ENCODE results near the gene SYT7.
"Not testable (repeated sequence)": the region's sequence is repeated elsewhere in the genome, so short reads cannot be mapped to it uniquely, and the experiment has no call there.

The SYT7 gene

DNA sequence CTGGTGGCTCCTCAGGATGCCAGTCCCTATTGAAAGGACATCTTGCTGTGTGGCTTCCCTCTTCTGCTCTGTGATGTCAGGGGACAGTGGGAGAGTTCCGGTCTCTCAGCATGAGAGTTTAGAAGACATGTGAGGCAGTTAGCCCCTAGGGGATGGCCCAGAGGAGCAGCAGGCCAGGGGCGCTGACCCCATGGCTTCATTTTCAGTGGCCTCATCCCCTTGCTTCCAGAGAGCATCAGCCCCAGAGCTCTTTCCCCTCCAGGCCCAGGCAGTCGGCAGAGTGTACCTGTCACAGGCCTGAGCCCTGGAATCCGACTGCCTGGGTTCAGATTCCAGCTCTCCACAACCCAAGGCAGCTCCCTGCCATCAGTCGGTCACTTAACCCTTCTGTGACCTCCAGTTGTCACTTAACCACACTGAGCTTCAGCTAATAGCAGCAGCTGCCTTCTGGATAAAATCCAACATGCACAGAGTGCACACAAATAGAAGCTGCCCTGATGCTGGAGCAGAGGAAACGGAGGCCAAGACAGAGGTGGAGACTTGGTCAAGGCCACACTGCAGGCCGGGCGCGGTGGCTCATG, 86.4 kb downstream of the SYT7 start:
- no peak for DNase-seq

DNA sequence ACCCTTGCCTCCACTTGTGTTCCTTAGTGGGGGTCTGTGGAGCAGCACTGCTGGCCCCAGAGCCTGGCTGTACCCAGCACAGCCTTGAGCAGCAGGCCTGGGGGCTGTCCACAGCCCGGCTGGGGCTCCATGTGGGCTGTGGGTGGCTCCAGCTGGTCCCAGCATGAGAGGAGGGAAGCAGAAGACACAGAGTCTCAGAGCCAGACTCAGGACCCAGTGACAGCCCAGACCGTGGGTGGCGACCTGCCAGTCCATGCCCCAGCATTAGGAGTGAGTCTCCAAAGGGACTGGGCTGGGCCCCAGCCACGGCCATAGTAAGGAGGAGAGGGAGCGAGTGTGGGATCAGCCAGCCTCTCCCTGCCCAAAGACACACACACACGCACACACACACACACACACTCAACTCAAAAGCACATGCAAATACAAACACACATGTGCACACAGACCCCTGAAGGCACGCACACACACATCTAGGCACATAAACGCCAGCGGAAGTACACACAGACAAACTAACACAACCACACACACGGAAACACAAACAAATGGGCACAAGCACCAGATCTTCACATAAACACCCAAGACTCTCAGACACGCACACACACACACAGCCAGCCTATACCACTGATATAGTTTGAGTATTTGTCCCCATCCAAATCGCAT, 89.0 kb downstream of the SYT7 start:
- no peak for DNase-seq

DNA sequence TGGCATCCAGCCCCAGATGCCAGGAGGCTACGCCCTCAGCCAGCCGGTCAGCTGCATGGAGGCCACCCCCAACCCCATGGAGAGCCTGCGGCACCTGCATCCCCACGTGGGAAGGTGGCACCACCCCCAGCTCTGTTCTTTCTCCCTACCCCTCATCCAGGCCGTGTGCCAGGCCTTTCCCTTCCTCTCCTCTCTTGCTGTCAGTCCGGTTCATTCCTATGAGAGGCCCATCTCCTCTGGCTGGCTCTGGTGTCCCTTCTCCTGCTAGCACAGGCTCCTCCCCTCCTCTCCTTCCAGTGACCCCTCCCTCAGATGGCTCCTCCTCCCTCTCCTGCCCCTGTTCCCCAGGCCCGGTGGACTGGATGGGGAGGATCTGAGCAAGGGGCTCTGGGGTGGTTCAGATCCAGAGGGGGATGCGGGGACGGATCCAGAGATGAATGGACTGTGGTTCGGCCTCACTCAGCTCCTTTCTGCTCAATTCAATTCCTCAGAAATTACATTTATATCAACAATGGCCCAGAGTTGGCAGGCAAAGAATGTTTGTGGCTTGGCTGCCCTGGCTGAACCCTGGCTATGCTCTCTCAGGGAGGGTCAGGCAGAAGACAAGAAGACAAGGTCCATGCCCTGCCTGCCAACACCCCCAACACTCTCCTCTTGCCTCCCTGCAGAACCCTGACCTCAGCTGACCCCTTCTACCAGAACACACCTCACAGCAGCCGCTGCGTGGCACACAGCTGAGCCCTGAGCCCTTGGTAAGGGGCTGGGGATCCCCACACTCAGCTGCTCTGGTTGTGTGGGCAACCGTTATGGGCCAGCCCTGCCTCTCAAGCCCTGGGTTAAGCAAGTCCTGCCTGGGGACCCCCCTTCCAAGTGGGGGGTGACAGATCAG, 90.8 kb downstream of the SYT7 start:
- no peak for DNase-seq

DNA sequence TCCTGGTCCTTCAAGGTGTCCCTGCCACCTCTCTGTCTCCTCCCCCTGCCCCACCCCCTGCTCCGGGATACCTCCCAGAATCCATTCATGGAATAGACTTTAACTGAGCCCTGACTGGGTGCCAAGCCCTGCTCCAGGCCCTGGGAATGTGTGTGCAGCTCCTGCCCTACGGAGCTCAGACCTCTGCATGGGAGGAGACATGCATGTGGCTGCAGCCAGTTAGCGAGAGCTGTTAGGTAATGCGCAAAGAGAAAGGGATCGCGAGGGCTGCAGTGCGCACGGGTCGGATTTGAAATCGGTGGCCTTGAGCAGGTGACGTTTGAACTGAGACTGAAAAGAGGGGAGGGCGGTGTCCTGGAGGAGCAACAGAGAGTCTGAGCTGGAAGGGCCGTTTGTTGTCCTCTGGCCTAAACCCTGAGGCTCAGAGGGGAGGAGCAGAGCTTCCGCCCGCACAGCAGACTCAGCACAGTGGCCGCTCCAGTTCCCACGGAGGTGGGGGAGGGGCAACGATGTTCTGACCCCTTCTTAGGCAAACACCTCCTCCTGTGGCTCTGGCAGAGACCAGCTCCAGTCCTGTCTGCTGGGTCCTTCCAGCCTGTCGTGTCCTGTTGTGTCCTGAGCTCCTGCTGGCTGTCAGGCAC, 92.1 kb downstream of the SYT7 start:
- no peak for DNase-seq

DNA sequence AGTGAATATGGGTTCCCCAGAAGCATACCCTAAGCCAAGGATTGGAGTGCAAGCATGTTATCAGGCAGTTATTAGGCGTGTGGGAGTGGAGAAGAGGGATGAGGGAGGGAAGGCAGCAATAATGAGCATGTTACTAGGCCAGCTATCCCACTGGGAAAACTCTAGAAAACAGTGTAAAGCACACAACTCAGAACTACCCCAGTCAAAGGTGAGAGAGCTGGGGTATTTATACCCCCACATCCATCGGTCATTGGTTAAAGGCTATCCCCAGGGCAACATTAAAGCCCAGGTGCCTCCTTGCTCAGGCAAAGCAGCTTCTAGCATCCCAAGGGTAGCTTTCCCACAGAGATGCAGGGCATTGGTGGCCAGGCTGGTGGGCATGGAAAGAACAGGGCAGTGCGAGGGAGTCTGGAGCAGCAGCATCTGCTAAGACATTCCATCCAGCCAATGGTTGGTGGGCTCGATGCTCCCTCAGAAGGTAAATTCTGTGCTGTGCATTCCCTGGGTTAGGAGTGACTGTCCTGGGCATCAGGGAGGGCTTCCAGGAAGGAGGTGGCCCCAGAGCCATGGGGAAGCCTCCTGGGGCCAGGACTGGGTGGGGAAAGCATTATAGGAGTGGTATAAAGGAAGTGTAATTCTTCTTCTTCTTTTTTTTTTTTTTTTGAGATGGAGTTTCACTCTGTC, 93.4 kb downstream of the SYT7 start:
- no peak for DNase-seq

DNA sequence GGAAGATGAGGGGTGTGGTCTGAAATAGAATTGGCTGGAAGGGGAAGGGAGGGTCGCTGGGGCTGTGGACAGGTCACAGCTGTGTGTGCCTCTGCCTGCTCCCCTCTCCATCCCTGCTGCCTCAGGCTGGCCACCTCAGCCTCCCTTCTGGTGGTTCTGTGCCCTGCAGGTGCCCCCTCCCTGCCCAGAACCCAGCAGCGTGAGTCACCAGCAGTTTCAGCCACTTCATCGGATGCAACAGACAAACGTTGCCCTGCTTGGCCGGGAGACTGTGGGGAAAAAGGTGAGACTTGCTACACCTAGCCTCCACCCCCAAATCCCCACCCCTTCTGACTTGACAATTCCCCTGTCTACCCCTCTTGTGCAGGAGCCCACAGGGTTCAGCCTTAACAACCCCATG, 94.1 kb downstream of the SYT7 start:
- DNase-seq: no peak

DNA sequence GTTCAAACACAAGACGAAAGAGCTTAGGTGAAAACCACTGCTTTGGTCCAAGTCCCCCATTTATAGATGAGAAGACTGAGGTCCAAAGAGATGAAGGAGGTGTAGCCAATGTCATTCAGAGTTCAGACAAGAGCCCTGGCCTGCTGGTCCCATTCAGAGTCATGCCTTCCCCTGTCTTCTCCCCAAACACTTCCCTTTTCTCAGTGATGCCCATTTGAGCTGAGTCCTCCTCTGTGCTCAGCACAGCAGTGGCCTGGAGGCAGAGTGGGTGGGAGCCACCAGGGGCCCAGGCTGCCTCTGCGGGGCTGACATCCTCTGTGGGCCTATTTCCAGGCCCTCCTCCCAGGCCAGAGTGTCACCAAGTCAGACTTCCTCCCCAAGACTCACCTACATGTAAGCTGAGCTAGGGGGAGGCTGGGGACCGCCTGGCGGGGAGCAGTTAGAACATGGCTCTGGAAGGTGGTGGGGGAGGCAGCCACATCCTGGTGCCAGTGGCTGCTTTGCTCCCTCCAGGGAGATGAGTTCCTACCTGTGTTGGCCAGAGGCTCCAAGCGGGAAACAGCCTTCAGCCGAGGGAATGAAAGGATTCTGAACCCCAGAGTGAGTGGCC, 94.8 kb downstream of the SYT7 start:
- DNase-seq: no peak

DNA sequence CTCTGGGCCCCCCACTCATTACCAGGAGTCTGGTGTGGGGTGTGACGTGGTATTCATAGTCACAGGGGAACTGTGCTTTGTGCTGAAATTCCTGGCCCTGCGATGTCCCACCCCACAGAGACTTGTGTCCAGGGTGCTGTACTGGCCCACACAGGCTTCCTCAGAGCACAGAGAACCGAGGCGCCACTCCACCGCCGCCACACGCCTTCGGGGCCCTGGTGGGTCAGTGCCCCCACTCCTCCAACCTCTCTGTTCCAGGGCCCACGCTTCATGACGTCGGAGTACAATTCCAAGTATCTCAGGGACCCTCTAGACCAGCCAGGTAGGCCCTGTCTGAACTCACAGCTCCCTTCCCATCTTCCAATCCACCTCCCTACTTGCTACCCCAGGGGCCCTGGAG, 95.8 kb downstream of the SYT7 start:
- DNase-seq: no peak

DNA sequence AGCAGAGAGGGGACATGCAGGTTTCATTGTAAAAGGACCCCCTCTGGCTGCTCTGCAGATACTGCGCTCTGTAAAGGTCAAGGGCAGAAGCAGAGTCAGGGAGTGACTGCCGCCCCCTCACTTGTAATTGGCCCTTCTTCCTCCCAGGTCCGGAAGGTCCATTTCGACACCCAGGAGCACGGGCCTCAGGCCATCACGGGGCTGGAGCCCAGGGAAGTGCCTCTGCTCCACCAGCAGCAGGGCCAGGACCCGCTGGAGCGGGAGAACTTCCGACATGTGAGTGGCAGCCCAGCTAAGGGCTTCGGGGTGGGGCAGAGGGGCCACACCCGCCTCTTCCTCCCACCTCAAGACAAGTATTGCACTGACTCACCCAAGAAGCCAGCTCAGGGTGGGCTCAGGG, 96.3 kb downstream of the SYT7 start:
- DNase-seq: no peak

DNA sequence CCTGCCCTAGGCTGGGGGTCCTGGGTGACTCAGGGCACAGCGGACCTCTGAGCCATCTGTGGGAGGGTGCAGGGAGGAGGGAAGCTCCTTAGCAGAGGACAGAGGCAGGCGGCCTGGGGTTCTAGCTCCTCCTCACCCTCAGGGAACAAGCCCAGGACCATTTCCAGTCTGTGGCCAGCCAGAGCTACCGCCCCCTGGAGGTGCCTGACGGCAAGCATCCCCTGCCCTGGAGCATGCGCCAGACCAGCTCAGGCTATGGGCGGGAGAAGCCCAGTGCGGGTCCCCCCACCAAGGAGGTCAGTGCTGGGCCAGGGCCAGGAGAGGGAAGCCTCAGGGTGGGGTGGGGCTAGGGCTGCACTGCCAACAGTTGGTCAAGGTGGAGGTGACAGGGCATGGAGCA, 98.4 kb downstream of the SYT7 start:
- DNase-seq: no peak

DNA sequence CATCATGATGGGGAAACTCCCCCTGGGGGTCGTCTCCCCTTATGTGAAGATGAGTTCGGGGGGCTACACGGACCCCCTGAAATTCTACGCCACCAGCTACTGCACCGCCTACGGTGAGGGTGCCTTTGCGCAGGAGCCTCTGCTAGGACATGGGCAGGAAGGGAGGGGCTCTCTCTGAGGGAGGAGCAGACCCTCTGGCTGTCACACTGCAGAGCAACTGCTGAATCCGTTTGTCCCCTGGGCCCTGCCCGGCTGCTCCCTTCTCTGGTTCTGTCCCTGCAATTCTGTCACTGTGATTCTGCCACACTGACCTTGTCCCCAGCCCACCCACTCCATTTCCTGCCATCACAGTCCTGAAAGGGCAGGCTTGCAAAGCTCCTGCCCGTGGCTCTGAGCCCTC, 99.1 kb downstream of the SYT7 start:
- no peak for DNase-seq

DNA sequence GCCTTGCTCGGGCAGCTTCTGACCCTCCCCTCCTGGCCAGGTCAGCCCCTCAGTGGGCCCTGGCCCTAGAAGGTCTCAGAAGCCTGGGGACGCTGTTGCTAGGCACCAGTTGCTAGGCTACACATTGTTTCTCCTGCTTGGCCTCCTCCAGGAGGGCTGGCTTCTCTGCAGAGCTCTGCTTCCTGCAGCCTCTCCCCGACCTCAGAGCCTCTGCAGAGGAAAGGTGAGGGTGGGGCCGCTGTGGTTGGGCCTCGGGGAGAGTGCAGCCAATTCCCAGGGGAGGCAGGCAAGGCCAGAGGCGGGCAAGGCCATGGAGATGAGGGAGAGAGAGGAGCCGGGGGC, 99.9 kb downstream of the SYT7 start:
- DNase-seq: no peak

DNA sequence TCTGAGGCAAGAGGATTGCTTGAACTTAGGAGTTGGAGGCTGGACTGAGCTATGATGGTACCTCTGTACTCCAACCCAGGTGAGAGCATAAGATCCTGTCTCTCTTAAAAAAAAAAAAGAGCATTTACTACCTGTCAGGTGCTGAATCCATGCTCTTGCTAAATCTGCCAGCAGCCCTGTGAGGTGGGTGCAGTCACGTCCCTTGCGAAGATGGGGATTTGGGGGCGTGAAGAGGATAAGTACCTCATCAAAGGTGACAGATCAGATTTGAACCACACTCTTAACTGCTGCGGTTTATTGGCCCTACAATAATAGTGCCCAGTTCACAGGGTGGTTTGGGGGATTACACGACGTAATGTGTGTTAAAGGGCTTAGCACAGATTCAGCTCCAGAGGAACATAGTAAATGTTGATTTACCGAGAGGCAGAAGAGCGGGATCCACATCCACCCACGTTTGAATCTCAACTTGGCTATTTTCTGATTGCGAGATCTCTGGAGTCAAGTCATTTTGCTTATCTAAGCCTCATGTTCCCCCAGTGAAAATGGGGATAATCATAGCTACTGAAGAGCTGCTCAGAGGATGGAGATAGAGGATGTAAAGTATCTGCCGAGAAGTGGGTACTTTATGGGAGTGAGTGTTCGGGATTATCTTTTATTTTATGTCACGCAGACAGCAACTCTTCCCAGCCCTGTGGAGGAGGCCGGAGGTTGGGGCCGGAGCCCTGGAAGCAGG, 100.4 kb downstream of the SYT7 start:
- DNase-seq: no peak

DNA sequence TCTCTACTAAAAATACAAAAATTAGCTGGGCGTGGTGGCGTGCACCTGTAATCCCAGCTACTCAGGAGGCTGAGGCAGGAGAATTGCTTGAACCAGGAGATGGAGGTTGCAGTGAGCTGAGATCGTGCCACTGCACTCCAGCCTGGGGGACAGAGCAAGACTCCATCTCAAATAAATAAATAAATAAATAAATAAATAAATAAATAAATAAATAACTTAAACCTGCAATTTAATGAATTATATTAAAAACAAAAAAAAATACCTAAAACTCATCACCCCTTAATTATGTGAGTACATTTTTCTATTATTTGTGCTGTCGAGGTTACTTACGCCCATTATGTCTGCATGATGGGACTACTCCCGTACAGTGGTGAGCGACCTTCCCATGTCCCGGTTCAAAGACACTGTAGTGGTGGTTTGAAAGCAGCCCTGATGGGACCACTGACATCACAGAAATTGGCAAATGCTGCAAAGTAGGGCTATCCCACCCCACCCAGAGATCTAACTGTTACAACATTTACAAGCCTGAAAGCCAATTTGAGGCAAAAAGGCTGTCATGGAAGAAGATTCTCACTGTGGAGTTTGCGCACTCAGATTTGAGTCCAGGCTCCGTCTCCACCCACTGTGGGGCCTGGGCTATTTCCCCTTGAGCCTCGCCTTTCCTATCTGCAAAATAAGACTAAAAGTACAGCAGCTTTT, 101.4 kb downstream of the SYT7 start:
- not testable (repeated sequence) for DNase-seq

DNA sequence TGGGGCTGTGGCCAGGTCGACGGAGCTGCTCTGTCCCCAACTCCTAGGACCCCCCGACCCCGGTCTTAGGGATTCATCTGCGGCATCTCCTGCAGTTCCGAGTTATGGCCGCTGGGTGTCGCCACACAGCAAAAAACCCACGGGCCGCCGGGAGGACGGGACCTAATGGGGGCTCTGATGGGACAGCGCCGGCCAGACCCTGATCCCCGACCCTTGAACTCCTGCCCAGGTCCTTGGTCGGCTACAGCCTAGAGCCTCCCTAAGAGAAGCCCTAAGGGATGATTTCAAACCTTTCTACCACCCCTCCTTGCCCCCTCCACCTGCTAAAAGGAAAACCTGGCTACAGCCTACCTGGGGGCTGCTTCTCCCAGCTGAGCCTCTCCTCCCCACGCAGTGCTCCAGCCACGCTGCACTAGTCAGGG, 103.1 kb downstream of the SYT7 start:
- no peak for DNase-seq

DNA sequence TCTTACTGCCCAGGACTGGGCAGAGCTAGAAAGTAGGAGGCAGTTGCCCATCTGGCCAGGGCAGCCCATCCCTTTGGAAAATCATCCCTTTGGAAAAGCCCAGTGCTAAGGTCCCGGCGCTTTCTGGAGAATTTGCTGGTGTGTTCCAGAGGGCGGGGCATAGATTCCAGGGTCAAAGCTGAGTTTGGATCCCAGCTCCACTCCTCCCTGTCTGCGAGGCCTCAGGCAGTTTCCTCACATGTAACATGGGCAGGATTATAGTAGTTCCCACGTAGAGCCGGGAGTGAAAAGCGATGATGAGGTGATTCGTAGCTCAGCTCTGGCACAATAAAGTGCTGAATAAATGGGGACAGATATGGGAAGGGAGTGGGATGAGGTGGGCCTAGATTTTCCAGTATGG, 103.8 kb downstream of the SYT7 start:
- DNase-seq: no peak

DNA sequence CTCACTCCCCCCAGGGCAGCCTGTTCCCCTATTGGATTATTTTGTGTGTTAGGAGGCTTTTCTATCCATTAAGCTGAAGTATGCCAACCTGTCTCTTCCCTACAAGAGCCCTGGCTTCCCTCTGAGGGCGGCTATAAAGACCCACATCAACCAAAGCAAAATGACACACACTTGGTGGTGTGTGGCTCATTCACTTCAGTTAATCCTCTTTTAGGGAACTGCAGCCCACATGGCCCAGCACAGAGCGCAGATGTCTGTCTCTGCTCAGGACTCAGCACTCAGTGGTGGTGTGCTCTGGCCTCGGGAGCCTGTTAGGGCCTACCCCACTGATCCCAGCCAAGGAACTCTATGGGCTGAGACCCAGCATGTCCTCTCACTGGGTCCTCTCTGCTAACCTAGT, 104.5 kb downstream of the SYT7 start:
- DNase-seq: no peak

DNA sequence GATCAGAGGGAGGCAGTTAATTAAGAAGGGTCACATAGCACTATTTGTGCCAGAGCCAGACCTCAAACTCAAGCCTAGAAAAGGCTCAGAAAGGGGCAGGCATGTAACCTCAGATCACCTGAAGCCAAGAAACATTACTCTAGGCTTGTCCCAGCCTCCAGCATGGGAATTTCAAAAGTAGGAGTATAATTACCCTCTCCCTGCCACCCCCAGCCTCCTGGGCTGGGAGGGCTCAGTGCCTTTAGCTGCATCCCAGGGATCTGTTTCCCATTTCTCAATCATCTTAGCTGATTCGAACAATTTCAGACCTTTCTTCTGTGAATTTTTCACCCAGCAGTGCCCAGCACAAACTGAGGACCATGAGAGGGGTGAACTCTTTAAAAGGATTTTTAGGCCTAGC, 105.4 kb downstream of the SYT7 start:
- DNase-seq: no peak

DNA sequence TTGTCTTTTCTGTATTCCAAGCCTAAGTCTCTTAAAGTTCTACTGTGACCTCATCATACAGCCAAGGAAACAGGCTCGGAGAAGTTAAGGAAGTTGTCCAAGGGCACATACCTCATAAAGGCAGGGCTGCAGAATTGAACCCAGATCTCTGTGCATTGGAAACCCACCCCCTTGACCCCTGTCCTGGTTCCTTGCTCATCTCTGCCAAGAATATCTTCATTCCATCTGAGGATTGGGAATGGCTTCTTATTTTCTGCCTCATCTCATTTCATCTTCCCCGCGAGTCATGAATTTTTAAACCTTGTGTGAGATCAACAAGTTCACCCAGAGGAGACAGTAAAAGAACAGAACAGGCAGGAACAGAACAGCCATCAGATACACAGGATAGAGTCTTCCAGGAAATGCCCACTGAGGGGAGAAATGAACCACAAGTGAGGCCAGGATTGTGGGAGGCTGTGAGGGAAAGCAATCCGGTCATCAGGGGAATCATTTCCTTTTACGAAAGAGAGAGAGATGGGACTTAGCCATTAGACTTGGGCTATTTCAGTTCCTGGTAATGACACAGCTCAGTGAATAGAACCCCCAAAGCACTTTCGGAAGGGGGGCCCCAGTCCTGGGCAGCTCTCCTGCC, 106.7 kb downstream of the SYT7 start:
- no peak for DNase-seq

DNA sequence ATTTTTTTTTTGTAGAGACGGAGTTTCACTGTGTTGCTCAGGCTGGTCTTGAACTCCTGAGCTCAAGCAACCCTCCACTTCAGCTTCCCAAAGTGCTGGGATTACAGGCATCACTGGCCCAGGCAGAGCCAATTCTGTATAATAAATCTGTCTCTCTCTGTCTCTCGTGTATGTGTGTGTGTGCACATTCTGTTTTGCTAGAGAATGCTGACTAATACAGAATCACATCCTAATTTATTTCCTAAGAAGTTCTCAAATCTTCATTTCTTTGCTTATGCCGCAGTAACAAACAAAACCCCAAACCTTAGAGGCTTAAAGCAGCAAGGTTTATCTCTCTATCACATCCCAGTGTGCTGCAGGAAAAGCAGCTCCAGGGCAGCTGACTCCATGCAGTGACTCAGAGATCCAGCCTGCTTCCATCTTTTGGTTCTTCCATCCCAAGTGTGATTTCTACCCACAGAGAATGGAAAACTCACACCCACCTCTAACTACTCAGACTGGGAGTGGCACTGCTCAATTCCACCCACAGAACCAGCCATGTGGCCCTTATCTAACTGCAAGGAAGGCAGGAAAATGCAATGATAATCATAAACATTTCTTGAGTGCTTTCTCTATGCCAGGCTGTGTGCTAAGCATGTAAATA, 107.4 kb downstream of the SYT7 start:
- no peak for DNase-seq
